GM21528 (cell line): Measurements from ENCODE around the gene GAL3ST3.
A peak's percentile ranks its signal among the peaks of the same experiment; 100 is the strongest.
"Not testable (repeated sequence)": the region's sequence is repeated elsewhere in the genome, so short reads cannot be mapped to it uniquely, and the experiment has no call there.

ENCODE experiments used
- ATAC-seq: cut with Tn5 transposase; IDR thresholded peaks from one replicate; pipeline ENCODE4 v1.9.1; 2021; ENCODE audit warnings: mild to moderate bottlenecking, moderate library complexity; ENCODE audit not compliant: unreplicated experiment, low FRiP score

Gene GAL3ST3

GRCh38 chr11:66015936-66016792 lies 32.8 kb downstream of the GAL3ST3 start:
- ATAC-seq = no peak

- ATAC-seq = no peak
Measured at GRCh38 chr11:66015454-66015881, 33.5 kb downstream of the GAL3ST3 start.

GRCh38 chr11:66014804-66015453 lies 34.0 kb downstream of the GAL3ST3 start:
- no peak for ATAC-seq

- ATAC-seq = no peak
Measured at GRCh38 chr11:66013762-66014100, 35.2 kb downstream of the GAL3ST3 start.

GRCh38 chr11:66012946-66013761 lies 35.8 kb downstream of the GAL3ST3 start:
- no peak for ATAC-seq

GRCh38 chr11:66012371-66012945 lies 36.5 kb downstream of the GAL3ST3 start:
- ATAC-seq = no peak

GRCh38 chr11:66011785-66012303 lies 37.1 kb downstream of the GAL3ST3 start, which contains the start of gene CST6:
Gene CST6 (plus strand): TSS chr11:66012008. CDS start chr11:66012045, 37 bp downstream.
- no peak for ATAC-seq

DNA sequence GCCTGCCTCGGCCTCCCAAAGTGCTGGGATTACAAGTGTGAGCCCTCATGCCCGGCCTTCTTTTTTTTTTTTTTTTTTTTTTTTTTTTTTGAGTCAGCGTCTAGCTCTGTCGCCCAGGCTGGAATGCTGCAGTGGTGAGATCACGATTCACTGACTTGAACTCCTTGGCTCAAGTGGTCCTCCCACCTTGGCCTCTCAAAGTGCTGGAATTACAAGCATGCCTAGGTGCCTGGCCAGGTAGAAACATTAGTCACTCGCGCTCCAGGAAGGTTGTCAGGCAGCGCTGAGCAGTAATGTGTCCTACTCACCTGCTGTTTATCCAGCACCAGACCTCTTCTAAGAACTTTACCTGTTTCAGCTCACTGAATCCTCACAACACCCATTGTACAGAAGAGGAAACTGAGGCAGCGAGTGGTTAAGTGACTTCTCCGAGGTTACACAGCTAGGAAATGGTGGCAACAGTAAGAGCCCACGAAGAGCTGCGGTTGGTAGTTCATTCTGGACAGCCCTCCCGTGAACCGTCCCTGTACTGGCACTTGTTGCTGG lies 37.6 kb downstream of the GAL3ST3 start:
- no peak for ATAC-seq

- ATAC-seq = not testable (repeated sequence)
Measured at GRCh38 chr11:66010036-66010435, 38.9 kb downstream of the GAL3ST3 start.

GRCh38 chr11:66008468-66009101 lies 40.4 kb downstream of the GAL3ST3 start:
- ATAC-seq = no peak

- no peak for ATAC-seq
Measured at GRCh38 chr11:66008095-66008467, 40.9 kb downstream of the GAL3ST3 start.

DNA sequence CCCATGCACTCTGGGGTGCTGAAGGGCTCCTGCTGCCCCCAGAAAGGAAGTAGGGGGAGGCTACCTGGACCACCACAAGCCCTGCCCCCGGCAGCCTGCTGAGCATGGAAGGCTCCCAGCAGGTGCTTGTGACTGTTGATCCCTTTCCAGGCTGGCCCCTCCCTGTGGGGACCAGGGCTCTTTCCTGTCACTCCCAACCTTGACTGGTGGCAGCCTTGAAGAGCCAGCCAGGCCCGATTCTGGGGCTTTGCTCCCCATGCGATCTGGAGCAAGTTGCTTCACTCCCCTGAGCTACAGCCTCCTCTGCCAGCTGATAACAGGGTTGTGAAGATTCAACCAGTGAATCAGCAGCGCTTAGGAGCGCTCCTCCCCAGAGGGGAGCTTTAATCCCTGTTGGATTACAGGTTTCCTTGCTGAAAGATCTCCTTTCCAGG lies 41.7 kb downstream of the GAL3ST3 start:
- ATAC-seq = no peak

- no peak for ATAC-seq
Measured at GRCh38 chr11:66006891-66007176, 42.1 kb downstream of the GAL3ST3 start.

- no peak for ATAC-seq
Measured at GRCh38 chr11:66006134-66006890, 42.6 kb downstream of the GAL3ST3 start.

- no peak for ATAC-seq
Measured at GRCh38 chr11:66004186-66004585, 44.8 kb downstream of the GAL3ST3 start.

DNA sequence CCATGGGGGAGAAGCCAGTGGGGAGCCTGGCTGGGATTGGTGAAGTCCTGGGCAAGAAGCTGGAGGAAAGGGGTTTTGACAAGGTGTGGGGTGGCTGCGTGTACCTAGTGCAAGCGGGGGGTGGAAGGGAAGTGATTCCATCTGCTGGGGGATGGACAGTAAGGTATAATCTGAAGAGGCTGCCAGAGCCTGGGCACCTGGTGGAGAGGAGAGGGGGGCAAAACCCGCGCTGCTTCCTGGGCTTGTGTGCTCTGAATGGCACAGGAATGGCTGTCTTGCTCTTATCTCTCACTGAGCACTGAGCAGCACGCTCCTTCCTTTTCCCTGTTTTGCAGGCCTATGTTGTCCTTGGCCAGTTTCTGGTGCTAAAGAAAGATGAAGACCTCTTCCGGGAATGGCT lies 45.7 kb downstream of the GAL3ST3 start:
- ATAC-seq = no peak

GRCh38 chr11:66002648-66003225 lies 46.2 kb downstream of the GAL3ST3 start:
- peak; percentile 40 for ATAC-seq

DNA sequence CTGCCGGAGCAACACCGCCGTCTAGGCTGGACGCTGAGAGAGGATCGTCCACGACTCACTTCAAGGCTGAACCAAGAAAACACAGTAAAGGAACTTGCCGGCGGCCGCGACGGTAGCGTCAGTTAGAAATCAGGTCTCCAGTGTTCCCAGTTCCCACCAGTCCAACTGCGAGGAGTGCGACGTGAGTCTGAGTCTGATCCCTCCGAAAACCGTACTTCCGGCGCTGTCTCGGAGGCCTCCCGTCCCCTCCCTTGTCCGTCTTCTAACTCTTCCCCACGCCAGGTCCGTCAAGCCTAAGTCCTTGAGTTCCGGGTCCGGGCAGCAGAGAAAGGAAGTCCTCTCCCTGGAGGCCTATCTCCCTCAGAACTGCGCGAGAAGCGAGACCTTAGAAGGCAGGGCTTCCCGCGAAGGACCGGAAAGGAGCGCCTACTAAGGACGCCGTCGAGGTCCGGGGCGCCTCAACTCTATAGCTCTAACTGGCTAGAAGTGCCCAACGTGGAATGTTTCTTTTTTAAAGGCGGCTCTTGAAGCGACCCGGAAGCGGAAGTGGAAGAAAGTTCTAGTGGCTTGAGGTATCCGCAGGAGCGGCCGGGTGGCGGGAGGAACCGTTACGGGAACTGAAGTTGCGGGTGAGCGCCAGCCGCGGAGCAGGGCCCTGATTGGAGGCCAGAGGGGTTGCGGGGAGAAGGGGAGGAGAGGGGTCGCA lies 46.9 kb downstream of the GAL3ST3 start, which contains the start of the genes BANF1 and EIF1AD:
Gene BANF1, plus strand, starts transcription at position 562 of the 706 bp plus-strand sequence. CDS start 748 bp downstream, outside the sequence.
Gene EIF1AD, minus strand, starts transcription at position 216 of the 706 bp plus-strand sequence. CDS start 1,768 bp downstream, outside the sequence.
- peak; percentile 70 for ATAC-seq
